HUDEP-2 (cell line): ENCODE measurements around the gene FIBCD1.

ENCODE experiments used
- DNase-seq, 76 experiments: peaks; one replicate each; lab custom pipeline; 2025; ENCODE audit not compliant: unreplicated experiment in 76 of 76; lab: John Stamatoyannopoulos, UW

FIBCD1 gene

DNA sequence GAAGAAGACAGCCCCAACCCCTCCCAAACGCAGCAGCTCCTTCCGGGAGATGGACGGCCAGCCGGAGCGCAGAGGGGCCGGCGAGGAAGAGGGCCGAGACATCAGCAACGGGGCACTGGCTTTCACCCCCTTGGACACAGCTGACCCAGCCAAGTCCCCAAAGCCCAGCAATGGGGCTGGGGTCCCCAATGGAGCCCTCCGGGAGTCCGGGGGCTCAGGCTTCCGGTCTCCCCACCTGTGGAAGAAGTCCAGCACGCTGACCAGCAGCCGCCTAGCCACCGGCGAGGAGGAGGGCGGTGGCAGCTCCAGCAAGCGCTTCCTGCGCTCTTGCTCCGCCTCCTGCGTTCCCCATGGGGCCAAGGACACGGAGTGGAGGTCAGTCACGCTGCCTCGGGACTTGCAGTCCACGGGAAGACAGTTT, 54.9 kb downstream of the FIBCD1 start:
- DNase-seq, result no peak

DNA sequence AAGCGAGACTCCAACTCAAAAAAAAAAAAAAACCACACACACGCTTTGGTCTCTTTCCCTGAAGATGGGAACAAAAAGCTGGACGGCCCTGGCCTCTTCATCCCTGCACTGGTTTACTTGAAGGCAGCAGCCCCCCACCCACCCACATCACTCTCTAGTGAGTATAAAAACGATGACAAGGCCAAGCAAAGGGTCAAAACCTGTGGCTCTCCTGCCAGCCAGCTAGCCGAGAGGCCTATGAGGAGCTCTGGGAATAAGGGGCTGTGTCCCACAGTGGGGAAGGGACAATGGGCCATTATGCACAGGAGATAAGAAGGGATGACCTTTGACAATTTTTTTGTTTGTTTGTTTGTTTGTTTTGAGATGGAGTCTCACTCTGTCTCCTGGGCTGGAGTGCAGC, 55.6 kb downstream of the FIBCD1 start:
- DNase-seq, result no peak

- no peak for DNase-seq
Measured at GRCh38 chr9:130882696-130883225, 56.3 kb downstream of the FIBCD1 start.

GRCh38 chr9:130881516-130881915, 57.5 kb downstream of the FIBCD1 start:
- no peak for DNase-seq

DNA sequence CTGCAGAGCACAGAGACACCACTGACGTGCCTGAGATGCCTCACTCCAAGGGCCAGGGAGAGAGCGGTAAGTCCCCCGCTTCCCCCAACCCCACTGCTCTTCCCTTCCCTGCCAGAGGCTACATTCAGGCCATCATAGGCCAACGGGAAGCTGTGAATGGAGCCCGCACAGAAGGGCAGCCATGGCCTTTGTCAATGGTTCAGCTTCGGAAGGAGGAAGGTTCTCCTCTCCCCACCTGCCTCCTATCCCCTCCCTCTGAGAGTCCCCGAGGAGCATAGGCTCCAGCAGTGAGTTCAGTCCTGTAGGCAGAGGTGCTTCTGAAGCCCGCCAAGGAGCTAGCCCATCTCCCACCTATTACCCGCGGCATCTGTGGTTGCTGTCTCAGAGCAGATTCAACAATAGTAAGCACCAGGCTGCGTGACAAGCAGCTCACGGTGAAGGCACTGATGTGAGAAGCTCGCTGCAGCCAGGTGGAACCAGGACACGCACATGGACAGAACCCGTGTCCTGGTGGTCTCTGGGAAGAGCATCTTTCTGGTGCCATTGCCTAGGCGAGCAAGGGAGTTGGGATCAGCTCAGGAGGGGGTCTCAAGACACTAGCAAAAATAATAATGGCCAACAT, 58.3 kb downstream of the FIBCD1 start:
- DNase-seq, result no peak

- DNase-seq, result no peak
Measured at GRCh38 chr9:130879863-130880411, 59.1 kb downstream of the FIBCD1 start.

GRCh38 chr9:130878295-130878694, 60.8 kb downstream of the FIBCD1 start:
- DNase-seq, result no peak

DNA sequence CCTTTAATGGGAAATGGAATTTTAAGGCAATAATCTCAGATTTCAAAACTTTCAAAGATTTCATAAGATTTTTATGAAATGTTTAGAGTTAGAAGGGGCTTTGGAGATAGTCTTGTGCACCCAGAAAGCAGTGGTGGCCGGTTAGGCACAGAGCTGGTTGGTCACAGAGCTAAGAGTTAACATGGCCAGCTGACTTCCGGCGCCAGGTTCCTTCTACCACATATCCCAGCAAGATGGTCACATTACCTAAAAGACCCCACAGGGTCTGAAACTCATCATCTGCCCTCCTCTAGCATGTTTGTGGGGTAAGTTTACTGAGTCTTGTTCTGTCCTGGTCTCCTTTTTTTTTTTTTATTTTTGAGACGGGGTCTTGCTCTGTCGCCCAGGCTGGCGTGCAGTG, 61.7 kb downstream of the FIBCD1 start:
- no peak for DNase-seq

DNA sequence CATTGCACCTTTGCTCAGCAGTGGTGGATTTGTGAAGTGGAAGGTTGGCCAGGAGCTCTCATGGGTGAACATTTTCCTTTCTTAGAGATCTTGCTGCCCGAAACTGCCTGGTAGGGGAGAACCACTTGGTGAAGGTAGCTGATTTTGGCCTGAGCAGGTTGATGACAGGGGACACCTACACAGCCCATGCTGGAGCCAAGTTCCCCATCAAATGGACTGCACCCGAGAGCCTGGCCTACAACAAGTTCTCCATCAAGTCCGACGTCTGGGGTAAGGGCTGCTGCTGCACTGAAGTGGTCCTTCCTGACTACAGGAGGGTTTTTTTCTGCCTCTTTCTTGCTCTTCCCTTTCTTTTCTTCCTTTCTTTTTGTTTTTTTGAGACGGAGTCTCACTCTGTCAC, 64.3 kb downstream of the FIBCD1 start:
- no peak for DNase-seq

DNA sequence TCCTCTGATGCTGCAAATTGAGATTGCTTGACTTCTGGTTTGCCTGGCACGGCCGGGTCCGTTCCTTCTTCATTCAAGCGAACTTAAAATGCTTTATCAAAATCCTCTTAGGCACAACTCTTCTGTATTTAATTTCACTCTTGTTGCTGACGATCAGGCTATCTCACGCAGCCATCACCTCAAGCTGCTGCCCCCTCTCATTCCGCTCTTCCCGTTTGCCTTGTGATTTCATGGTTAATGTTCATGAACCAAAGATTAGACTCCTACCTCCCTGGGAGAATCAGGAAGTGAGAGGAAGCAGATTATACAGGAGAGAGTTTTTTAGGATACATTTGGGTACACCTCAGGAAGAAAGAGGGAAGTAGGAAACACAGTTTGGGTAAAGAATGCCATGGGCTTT, 65.1 kb downstream of the FIBCD1 start:
- no peak for DNase-seq

DNA sequence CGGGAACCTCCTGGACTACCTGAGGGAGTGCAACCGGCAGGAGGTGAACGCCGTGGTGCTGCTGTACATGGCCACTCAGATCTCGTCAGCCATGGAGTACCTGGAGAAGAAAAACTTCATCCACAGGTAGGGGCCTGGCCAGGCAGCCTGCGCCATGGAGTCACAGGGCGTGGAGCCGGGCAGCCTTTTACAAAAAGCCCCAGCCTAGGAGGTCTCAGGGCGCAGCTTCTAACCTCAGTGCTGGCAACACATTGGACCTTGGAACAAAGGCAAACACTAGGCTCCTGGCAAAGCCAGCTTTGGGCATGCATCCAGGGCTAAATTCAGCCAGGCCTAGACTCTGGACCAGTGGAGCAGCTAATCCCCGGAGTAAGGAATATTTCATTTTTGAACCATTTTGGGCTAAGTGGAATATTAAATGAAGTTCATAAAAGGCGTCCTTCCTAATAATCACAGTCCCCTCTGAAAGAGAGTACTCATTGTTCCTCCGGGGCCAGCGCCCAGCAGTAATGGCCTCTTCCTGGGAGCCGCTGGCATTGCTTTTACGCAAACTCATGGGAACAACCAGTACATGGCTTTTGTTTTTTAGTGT, 66.0 kb downstream of the FIBCD1 start:
- DNase-seq, result no peak

- no peak for DNase-seq
Measured at GRCh38 chr9:130872508-130872907, 66.5 kb downstream of the FIBCD1 start.

GRCh38 chr9:130872093-130872492, 67.0 kb downstream of the FIBCD1 start:
- no peak for DNase-seq

DNA sequence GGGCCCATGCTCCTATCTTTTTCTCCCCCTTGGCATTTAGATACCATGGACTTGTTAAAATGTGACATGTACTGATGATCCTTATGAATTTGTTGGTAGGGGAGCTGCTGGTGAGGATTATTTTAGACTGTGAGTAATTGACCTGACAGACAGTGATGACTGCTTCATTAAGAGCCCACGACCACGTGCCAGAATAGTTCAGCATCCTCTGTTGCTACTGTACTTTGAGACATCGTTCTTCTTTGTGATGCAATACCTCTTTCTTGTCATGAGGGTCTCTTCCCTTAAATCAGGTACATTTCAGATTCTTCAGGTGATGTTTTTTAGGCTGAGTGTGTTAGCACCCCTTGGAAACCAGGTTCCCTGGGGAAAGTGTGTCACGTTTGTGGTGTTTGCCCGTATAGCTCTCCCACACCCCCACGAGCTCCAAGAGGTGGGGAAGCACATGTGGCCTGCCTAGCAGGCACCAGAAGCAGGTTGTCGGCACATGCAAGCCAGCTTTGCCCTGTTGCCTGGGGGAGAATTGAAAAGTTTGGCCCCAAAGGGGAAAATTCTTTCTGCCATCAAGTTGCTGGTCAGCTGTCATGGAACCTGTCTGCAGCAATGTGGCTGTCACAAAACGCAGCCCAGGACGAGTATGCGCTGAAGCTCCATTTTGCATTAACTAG, 67.5 kb downstream of the FIBCD1 start:
- DNase-seq, result no peak

DNA sequence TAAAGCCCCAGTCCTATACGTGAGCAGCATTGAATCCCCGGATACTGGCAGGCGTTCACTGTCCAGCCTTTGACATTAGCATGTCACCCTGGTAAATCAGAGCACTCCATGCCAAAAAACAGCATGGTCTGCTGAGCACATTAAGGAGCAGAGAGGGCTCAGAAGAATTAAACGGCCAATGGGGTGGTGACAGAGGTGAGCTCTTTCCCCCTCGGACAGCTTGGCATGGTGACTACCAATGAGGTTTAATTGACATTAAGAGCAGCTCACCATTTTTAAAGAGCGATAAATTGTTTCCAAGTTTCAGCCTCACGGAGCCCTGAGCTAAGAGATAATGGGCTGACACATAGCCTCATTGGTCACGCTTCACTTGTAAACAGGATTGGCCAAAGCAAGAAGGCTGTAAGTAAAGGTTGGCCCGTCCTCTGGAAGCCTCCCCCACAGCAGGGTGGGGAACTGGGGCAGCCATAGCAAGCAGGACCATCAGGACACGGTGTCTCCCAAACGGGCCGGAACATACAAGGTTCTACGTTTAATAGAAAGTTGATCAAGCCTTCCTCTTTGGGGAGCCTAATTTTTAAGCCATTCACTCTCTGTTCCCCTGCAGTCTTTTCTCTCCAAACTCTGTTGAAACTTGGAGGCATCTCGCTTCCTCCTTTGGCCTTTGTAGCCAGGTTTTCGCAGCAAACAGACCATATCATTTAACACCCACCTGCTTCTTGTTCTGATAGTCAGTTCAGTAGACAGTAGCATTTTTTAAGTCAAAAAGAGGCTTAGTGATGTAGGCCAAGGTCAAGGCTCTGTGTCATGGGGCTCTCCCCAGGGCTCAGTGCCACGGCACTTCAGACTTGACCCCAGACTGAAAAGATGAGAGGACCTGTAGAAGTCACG, 68.3 kb downstream of the FIBCD1 start:
- no peak for DNase-seq

DNA sequence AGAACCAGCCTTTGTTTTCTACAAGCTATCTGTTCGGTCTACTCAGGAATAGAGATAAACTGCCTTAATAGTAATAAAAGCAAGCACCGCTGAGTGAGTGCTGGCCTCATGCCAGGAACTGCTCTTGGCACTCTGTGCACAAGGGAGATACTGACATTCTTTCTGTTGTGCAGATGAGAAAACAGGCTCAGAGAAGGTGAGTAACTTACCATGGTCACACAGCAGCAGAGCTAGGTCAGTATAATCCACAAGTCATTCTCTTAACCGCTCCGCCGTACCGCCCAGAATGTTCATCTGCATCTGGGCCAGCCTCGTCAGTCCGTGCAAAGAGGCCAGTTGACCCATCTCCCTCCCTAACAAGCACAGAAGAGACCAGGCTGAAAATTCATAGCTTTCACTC, 69.8 kb downstream of the FIBCD1 start:
- peak in 24 of 76 experiments; percentile 2 to 49 (median 16) for DNase-seq

GRCh38 chr9:130868230-130868629, 70.8 kb downstream of the FIBCD1 start:
- DNase-seq, result no peak

GRCh38 chr9:130867556-130867955, 71.5 kb downstream of the FIBCD1 start:
- DNase-seq, result no peak

- peak in 63 of 76 experiments; percentile 7 to 71 (median 44) for DNase-seq
Measured at GRCh38 chr9:130866474-130866965, 72.5 kb downstream of the FIBCD1 start.

DNA sequence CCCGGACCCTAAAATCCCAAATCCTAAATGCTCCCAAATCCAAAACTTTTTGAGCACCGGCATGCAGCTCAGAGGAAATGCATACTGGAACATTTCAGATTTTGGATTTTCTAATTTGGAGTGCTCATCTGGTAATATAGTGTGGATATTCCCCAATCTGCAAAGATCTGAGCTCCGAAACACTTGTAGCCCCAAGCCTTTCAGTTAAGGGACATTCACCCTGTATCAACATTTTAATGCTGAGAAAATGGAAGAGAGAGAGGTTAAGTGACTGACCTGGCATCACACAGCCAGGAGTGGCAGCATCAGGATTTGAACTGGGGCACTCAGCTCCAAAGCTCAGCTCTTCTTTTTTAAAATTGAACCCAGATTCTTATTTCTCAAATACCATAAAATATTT, 73.1 kb downstream of the FIBCD1 start:
- DNase-seq, result no peak
